Loucy (cell line): ENCODE results near the gene CACNA1D.

Source experiments
- H2AFZ ChIP-seq: fragments of 200-600 bp; sonication (generic); 2 replicates; pipeline ENCODE4 v1.6.0; 2016; ENCODE audit warnings: antibody characterized with exemption, mild to moderate bottlenecking, low read length, moderate library complexity
- H3F3A ChIP-seq: fragments of 200-600 bp; 2 replicates; pipeline ENCODE4 v1.6.0; 2016; ENCODE audit warnings: antibody characterized with exemption, low read depth, mild to moderate bottlenecking
- H3K27me3 ChIP-seq: fragments of 200-600 bp; sonication (generic); 2 replicates; pipeline ENCODE4 v1.6.1; 2014; ENCODE audit warnings: low read length, mild to moderate bottlenecking; ENCODE audit not compliant: insufficient read depth, poor library complexity, severe bottlenecking
- H3K36me3 ChIP-seq: fragments of 200-600 bp; sonication (generic); 2 replicates; pipeline ENCODE4 v1.6.1; 2016; ENCODE audit warnings: low read length; ENCODE audit not compliant: insufficient read depth
- H3K4me1 ChIP-seq: fragments of 200-600 bp; sonication (generic); 2 replicates; pipeline ENCODE4 v1.5.1; 2014; ENCODE audit warnings: low read length, mild to moderate bottlenecking; ENCODE audit not compliant: insufficient read depth, poor library complexity, severe bottlenecking
- H3K4me2 ChIP-seq: fragments of 200-600 bp; sonication (generic); 2 replicates; pipeline ENCODE4 v1.6.0; 2014; ENCODE audit warnings: antibody characterized with exemption, low read length, low read depth, mild to moderate bottlenecking; ENCODE audit not compliant: poor library complexity, severe bottlenecking
- H3K4me3 ChIP-seq: fragments of 200-600 bp; sonication (generic); 2 replicates; pipeline ENCODE4 v1.5.1; 2014; ENCODE audit warnings: low read length, mild to moderate bottlenecking, mixed read lengths; ENCODE audit not compliant: poor library complexity, severe bottlenecking
- H3K79me2 ChIP-seq: fragments of 200-600 bp; sonication (generic); 2 replicates; pipeline ENCODE4 v1.6.1; 2014; ENCODE audit warnings: low read length; ENCODE audit not compliant: insufficient read depth
- H3K9ac ChIP-seq: fragments of 200-600 bp; sonication (generic); 2 replicates; pipeline ENCODE4 v1.6.0; 2014; ENCODE audit warnings: mild to moderate bottlenecking, low read depth, low read length, moderate library complexity; ENCODE audit not compliant: poor library complexity, severe bottlenecking
- H3K9me2 ChIP-seq: fragments of 200-600 bp; sonication (generic); replicated peaks from 2 replicates; pipeline ENCODE4 v1.6.1; 2016; ENCODE audit warnings: low read depth, low read length, mixed read lengths
- H3K9me3 ChIP-seq: fragments of 200-600 bp; sonication (generic); 2 replicates; pipeline ENCODE4 v1.6.1; 2014; ENCODE audit warnings: mild to moderate bottlenecking, antibody characterized with exemption, low read length, low read depth; ENCODE audit not compliant: insufficient read depth
- H4K20me1 ChIP-seq: fragments of 200-600 bp; sonication (generic); 2 replicates; pipeline ENCODE4 v1.6.0; 2014; ENCODE audit warnings: antibody characterized with exemption, low read length, mild to moderate bottlenecking; ENCODE audit not compliant: insufficient read depth, poor library complexity, severe bottlenecking
- EZH2phosphoT487 ChIP-seq: fragments of 200-600 bp; IDR thresholded peaks from 2 replicates; pipeline ENCODE4 v1.6.1; 2018; ENCODE audit warnings: antibody characterized with exemption, mild to moderate bottlenecking, moderate library complexity, borderline replicate concordance
- TF ChIP-seq, protein P1 (sequence below): fragments of 200-600 bp; sonication (generic); conservative IDR thresholded peaks from 2 replicates; pipeline ENCODE4 v1.5.1; 2014; ENCODE audit warnings: mild to moderate bottlenecking, antibody characterized with exemption, low read length

CACNA1D gene

DNA sequence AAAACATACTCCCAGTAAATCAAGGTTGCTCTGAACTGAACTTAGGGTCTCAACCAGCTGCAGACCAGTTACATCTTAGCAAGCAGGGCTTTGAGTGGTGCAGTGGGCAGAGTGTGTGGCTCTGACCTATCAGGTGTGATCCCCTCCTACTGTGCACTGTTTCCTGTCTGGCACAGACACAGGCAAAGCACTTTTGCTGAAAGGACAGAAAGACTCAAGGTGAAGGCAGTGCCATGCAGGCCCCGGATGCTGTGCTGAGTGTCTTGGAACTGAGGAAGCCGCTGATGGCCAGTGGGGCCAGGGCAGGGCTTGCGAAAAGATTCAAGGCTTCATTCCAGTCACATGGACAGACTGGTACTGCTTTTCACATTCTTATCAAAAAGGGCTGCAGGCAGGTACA lies 85.2 kb downstream of the CACNA1D start:
- no peaks in the 10 kb centered on the region for H3K79me2 ChIP-seq
- no peak overlapping the region for H3K4me2 ChIP-seq
- no peaks in the 10 kb centered on the region for H3F3A ChIP-seq
- no peaks in the 10 kb centered on the region for H3K9me3 ChIP-seq
- no peak overlapping the region for H2AFZ ChIP-seq
- no peaks in the 10 kb centered on the region for H3K36me3 ChIP-seq
- no peaks in the 10 kb centered on the region for H3K9me2 ChIP-seq
- TF ChIP-seq, protein P1, sequence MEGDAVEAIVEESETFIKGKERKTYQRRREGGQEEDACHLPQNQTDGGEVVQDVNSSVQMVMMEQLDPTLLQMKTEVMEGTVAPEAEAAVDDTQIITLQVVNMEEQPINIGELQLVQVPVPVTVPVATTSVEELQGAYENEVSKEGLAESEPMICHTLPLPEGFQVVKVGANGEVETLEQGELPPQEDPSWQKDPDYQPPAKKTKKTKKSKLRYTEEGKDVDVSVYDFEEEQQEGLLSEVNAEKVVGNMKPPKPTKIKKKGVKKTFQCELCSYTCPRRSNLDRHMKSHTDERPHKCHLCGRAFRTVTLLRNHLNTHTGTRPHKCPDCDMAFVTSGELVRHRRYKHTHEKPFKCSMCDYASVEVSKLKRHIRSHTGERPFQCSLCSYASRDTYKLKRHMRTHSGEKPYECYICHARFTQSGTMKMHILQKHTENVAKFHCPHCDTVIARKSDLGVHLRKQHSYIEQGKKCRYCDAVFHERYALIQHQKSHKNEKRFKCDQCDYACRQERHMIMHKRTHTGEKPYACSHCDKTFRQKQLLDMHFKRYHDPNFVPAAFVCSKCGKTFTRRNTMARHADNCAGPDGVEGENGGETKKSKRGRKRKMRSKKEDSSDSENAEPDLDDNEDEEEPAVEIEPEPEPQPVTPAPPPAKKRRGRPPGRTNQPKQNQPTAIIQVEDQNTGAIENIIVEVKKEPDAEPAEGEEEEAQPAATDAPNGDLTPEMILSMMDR: no peak
- no peak for TF ChIP-seq EZH2phosphoT487
- peaks cover 23% of the 10 kb centered on the region for H3K4me1 ChIP-seq
- no peak overlapping the region for H3K4me3 ChIP-seq
- no peak overlapping the region for H3K9ac ChIP-seq
- H4K20me1 ChIP-seq: no peaks in the 10 kb centered on the region
- no peaks in the 10 kb centered on the region for H3K27me3 ChIP-seq

DNA sequence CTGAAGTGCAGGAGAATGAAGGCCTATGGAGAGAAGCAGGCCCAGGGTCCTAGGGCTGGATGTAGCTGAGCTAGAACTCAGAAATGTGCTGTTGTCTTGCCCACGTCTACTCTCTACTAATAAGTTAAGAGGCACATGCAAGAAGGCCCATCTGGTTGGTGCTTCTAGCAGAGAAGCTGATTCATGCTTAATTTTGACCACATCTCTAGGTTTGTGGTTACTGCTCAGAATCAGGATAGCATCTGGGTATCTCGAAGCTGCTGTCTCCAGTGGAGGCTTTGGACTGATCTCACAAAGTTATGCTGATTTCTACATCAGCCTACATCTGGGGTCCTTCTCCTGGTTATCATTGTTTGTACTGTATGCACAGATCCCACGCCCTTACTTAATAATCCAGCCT lies 87.3 kb downstream of the CACNA1D start:
- no peaks in the 10 kb centered on the region for H3F3A ChIP-seq
- H3K27me3 ChIP-seq: no peaks in the 10 kb centered on the region
- H3K4me2 ChIP-seq: peak overlapping the region; percentile 4
- no peak overlapping the region for H3K4me3 ChIP-seq
- H2AFZ ChIP-seq: no peak overlapping the region
- no peaks in the 10 kb centered on the region for H3K36me3 ChIP-seq
- no peaks in the 10 kb centered on the region for H3K9me2 ChIP-seq
- H3K4me1 ChIP-seq: peaks cover 23% of the 10 kb centered on the region
- H4K20me1 ChIP-seq: no peaks in the 10 kb centered on the region
- no peaks in the 10 kb centered on the region for H3K9me3 ChIP-seq
- H3K9ac ChIP-seq: no peak overlapping the region
- no peaks in the 10 kb centered on the region for H3K79me2 ChIP-seq
- TF ChIP-seq, protein P1: no peak
- no peak for TF ChIP-seq EZH2phosphoT487

DNA sequence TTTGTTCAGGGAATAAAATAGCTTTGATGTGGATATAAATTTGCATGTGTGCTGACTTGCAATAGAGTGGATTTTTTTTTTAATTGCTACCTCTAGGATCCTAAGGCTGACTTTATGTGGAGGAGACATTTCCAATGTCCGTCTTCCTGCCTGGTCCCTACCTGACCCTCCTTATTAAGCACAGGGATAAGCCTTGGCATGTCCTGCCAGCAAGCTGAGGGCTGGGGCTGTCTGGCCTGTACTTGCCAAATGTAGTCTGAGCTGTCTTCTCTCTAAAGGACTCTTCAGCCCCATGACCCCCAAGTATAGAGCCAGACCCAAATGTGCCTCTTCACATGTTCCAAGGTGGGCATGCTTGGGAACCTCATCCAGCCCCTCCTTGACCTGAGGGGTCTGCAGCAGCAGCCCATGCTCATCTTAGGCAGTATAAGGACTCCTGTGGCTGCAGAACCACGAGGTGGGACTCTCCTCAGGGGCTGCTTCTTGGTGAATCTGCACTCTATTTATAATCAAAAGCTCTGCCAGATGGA lies 88.8 kb downstream of the CACNA1D start:
- Histone ChIP-seq H3K27me3 (no peaks in the 10 kb centered on the region), H2AFZ (no peak overlapping the region), H3K4me3 (no peak overlapping the region), H3K9ac (no peak overlapping the region), H3K4me1 (peaks cover 23% of the 10 kb centered on the region), H3K9me2 (no peaks in the 10 kb centered on the region), H4K20me1 (no peaks in the 10 kb centered on the region), H3K4me2 (no peak overlapping the region), H3K9me3 (no peaks in the 10 kb centered on the region), H3K36me3 (no peaks in the 10 kb centered on the region), H3F3A (no peaks in the 10 kb centered on the region), H3K79me2 (no peaks in the 10 kb centered on the region)
- TF ChIP-seq EZH2phosphoT487: no peak
- TF ChIP-seq, protein P1: no peak
